ACHN (cell line): ENCODE measurements around the gene LACRT.
"Not testable (repeated sequence)": the region's sequence is repeated elsewhere in the genome, so short reads cannot be mapped to it uniquely, and the experiment has no call there.

Experiments
- DNase-seq: peaks from one replicate; pipeline ENCODE4 v3.0.0-alpha.2; 2015
- in situ Hi-C: cut with HindIII; loops from 2 replicates; pipeline ENCODE4 v1.10.0; 2017; ENCODE audit warnings: low sequenced_read_pairs, low pct_ligation_motif_present, low pct_unique_long_range_greater_than_20kb

Gene LACRT, protein sequence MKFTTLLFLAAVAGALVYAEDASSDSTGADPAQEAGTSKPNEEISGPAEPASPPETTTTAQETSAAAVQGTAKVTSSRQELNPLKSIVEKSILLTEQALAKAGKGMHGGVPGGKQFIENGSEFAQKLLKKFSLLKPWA

DNA sequence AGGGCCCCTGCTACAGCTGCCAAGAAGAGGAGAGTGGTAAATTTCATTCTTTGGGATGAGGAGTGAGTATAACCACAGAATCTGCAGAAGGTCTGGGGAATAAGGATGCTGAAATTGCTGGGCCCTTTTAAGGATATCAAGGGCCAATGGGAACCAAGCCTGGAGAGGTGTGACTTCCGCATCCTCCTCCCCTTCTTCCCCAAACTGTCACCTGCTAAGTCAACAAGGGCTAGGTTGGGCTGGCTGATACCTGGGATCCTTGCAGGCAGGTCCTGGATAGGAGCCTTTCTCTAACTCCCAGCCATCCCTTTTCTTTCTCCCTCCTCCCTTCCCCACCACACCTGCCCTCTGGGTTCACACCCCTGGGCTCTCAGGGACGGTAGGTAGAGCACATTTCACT is at the start of gene LACRT:
LACRT (minus strand) TSS at position 101 of the 400 bp plus-strand sequence; CDS start at position 47, 54 bp downstream.
- DNase-seq, result no peak
- in situ Hi-C loops, result no loop called here

DNA sequence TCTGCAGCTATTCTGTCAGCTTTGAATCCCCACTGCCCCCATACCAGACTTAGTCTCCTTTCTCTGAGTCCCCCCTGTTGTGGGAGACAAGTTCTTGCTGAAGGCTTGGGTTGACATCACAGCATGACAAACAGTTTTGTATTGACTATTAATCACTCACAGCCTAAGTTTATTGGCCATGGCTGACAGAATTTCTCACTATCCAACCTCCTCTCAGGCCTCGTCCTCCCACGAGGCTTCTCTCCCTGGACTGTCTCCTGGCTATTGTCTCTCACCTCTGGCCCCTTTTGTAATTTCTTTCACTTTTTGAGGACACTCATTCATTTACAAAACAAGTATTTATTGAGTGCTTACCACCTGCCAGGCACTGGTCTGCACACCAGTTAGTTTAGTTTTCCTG is 48.7 kb upstream of the LACRT start:
- in situ Hi-C loops, result no loop called here
- no peak for DNase-seq

GRCh38 chr12:54682674-54683073 is 48.0 kb upstream of the LACRT start:
- in situ Hi-C loops, result no loop called here
- no peak for DNase-seq

GRCh38 chr12:54680374-54680773 is 45.7 kb upstream of the LACRT start:
- peak; percentile 53 for DNase-seq

DNA sequence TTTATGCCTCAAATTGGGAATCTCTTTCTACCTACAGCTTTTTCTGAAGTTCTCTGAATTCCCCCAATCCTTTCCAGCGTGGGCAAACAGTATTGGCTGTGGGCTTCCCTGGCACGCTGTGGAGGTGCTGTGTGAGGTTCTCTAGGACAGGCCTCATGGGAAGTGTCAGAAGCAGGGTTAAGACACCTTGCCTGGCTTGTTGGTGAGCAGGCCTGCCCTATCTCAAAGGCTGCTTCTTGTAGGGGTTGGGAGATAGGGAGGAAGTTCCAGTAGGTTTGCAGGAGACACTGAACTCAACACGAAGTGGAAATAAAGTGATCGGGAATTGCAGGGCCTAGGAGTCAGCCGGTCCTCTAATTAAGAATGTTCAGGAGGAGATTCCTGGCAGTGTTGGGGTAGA is 43.4 kb upstream of the LACRT start:
- no peak for DNase-seq
- in situ Hi-C loops, result no loop called here

More at GRCh38 chr12:54680374-54680773, 45.7 kb upstream of the LACRT start:
- in situ Hi-C loops, result no loop called here

DNA sequence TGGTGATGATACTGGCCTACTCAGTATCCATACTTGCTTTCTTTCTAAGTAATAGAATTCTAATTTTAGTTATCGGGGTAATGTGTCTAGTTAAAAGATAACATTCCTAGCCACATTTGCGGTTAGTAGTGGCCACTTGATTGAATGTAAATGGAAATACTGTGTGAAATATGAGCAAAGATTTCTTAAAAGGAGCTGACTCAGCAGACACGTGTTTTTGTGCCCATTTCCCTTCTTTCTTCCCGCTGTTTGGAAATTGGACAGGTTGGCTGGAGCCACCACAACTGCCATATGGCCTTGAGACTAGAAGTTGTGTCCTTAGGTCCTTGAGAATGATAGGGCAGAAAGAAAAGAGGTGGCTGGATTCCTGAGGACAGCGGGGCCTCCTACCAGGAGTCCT is 33.2 kb upstream of the LACRT start:
- no peak for DNase-seq
- in situ Hi-C loops, result no loop called here

DNA sequence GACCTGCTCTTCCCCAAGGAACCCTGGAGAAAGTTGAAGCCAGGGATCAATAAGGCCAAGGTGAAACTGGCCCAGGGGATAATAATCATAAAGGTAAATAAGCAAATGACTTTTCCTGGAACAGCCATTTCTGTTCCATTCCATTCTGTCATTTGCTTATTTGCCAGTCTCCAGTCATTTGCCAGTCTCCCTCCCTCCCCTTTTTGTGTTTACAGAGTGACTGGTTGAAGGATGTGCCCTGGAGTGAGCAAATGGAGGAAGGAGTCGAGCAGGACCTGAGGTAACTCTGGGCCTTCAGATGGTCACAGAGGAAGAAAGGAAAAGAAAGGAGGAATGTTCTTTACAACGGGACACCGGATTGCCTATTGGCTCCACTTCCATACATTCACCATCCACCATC is 31.3 kb upstream of the LACRT start:
- in situ Hi-C loops, result no loop called here
- DNase-seq, result no peak

DNA sequence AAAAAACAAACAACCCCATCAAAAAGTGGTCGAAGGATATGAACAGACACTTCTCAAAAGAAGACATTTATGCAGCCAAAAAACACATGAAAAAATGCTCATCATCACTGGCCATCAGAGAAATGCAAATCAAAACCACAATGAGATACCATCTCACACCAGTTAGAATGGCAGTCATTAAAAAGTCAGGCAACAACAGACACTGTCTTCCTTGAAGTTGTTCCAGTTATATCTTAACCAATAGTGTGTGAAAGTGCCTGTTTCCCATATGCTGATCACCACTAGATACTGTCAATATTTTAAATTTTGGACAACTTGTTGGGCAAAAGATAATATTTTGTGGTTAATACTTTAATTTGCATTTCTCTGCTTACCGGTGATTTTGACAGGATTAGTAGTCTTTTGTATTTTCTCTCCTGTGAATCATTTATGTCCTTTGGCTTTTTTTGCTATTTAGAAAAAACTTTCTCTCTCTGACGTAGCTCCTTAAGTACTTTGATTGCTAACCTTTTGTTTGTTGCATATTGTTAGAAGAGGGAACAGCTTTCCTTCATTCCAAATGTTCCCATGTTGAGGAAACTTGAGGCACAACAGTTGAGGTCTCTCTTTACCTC is 30.4 kb upstream of the LACRT start:
- in situ Hi-C loops, DNase-seq: not testable (repeated sequence)

DNA sequence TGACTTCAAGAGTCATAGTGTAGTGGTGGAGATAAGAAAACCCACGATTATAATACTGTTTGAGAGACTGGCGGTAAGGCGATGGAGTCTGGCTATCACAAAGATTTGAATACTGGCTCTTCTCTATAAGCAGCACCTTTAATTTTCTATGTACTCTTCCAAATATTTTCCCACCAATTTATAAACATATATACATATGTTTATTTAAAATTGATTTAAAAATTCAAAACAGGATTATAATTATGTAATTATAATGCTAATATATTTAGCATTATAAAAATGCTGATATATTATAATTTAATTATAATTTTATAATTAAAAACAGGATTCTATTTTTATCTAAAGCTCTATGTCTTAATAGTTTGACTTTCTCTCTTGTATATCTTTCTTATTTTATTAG is 28.9 kb upstream of the LACRT start:
- in situ Hi-C loops, result no loop called here
- no peak for DNase-seq

- DNase-seq, result no peak
- in situ Hi-C loops, result no loop called here
These were observed 27.3 kb upstream of the LACRT start for GRCh38 chr12:54662026-54662425.

DNA sequence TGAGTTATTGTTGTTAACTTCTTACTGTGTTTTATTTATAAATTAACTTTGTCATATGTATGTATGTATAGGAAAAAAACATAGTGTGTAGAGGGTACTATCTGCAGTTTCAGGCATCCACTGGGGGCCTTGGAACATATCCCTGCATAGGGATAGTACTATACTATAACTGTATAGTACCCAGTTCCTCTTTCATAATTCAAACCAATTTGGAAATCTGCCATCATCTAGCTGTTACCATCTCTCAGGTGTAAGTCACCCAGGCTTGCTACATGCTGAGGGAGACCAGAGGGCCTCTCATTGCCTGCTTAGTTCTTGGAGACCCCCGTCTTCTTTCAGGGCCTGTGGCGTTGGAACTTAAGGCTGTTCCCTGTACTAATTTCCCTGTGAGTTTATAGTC is 26.4 kb upstream of the LACRT start:
- in situ Hi-C loops, result no loop called here
- no peak for DNase-seq

DNA sequence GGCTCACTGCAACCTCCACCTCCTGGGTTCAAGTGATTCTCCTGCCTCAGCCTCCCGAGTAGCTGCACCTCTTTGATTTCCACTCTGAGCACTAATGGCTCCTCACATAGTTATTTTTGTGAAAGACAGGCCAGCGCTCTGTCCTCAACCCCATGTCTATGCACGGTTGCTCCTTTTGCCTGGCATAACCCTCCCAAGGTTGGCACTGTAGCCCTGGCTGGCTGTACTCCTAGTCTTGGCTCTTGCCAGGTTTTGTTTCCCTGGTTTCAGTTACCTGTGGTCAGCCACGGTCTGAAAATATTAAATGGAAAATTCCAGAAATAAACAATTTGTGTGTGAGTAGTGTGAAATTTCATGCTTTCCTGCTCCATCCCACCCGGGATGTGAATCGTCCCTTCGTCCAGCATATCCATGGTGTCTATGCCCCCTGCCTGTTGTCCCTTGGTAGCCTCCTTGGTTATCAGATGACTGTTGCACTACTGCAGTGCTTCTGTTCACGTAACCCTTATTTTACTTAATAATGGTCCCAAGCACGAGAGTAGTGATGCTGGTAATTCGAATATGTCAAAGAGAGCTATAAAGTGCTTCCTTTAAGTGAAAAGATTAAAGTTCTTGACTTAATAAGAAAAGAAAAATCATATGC is 25.7 kb upstream of the LACRT start:
- in situ Hi-C loops, result no loop called here
- no peak for DNase-seq

DNA sequence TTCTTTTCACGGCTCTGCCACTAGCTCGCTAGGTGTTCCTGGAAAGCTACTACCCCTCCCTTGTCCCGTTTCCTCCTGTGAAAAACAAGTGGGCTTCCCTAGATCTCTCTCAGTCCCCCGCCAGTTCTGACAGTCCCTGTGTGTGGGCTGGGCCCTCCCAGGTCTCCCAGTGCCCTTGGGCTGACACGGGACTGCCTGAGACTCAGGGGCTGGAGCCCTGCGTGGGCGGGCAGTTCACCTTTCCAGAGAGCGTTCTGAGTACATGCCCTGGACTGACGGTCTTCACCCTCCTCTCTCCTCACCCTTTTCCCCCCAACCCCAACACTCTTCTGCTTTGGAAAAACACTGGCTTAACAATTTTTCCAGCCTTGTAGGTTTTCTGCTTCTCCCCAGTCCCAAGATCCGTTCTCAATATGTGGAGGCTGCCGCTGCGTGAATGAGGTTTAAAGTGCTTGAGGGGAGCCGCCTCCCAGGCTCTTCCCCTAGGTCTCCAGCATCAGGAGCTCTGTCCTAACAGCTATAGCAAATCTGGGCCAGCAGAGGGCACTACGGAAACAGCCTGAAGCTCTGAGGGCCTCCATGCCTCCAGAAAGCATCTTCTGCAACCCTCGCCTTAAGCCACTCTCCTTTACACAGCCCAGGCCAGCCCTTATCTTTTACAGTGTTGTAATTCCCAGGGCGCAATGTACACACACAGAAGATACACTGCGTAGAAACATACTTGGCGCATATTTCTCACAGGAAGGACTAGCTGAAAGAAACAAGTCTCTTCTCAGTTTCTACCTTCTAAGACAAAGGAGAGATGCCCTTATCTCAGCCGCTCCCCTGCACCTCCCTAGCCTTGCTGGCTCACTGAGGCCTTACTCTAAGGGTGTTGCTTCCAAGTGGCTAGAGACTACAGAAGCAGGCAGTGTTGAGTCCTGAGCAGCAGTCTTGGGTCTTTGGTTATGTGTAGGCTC is 23.9 kb upstream of the LACRT start:
- peak; percentile 63 for DNase-seq
- in situ Hi-C loops, result no loop called here

DNA sequence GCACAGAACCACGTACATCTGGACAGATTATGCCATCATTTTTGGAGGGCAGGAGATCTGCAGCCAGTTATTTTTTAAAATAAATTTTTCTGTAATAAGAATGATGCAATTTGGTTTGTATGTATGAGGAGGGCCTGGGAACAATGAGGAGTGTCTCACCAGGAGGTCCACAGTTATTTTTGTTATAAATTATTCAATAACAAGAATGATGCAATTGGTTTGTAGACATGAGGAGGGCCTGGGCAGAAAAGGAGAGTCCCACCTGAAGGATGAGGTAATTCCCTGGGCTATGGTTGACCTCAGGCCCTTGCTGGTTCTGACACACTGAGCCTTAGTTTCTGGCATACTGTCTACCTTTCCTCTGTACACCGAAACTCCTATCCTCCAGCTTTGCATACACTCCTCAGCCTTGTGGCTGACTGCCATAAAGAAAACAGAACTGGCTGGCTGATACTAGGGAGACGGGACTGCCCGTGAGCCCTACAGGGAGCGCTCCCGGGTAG is 22.5 kb upstream of the LACRT start:
- DNase-seq, result no peak

GRCh38 chr12:54654926-54655325 is 20.2 kb upstream of the LACRT start:
- in situ Hi-C loops, result no loop called here
- no peak for DNase-seq

More for the DNA sequence above, 22.5 kb upstream of the LACRT start:
- in situ Hi-C loops, result no loop called here

GRCh38 chr12:54653025-54653424 is 18.3 kb upstream of the LACRT start:
- DNase-seq, result no peak
- in situ Hi-C loops, result no loop called here

- in situ Hi-C loops, result no loop called here
- no peak for DNase-seq
These were observed 16.2 kb upstream of the LACRT start for GRCh38 chr12:54650889-54651288.

DNA sequence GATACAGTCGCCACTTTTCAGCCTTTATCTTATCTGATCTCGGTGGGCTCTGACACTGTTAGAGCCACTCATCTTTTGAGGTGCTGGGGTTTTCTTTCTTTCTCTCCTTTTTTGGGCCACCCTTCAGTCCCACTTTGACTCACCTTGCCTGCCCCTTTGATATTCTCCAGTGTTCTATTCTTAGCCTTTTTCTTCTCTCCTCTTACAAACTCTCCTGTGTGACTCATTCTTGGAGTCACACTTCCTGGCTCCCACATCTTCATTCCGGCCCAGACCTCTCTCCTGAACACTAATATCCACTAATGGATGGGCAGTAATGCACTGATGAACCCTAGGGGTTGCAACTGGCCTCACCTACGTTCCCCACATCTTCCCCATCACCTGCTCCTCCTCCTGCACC is 15.7 kb upstream of the LACRT start:
- in situ Hi-C loops, result no loop called here
- DNase-seq, result no peak

DNA sequence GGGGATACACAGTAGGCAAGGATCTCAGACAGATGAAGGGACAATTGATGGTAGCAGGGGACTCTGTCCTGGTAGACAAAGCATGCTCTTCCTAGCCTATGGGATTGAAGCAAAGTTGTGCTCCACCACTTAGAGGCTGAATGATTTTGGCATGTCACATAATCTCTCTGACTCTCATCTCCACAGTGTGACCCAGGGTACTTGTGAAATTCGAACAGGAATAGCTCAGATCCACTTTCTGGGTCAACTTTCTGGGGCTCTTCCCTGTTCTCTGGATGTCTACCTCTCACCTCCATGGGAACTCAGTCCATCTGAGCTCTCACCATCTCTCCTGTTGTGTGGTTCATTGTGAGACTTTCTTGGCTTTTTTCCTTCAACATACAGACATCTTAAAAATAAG is 15.1 kb upstream of the LACRT start:
- in situ Hi-C loops, result no loop called here

More for the DNA sequence above, 15.1 kb upstream of the LACRT start:
- no peak for DNase-seq
